NOMO-1 treated with DMSO at 0.1 percent for 48 hours (cell line): ENCODE results near the gene IFI16.

ENCODE experiments used
- DNase-seq: peaks from one replicate; lab custom pipeline; 2025; ENCODE audit not compliant: unreplicated experiment; lab: John Stamatoyannopoulos, UW

Gene IFI16

DNA sequence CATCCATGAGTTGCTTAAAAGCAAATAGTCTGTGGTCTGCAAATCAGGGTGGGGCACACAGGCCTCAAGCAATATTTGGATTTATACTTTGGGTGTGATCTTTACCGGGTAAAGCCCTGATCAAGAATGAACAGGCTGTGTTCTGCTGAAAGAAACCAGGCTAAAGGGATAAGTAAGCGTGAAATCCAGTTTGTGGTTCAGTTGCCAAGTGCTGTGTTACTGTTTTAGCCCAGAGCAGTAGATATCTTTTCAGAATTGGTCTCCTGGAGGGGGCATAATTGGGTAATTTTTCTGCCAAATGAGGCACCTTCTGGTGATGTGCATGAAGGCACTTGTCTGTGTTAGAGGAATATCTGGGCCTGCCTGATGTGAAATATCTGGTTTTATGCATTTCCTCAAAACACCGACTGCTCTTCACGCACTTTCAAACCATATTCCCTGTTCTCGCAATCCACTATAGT is 45.5 kb downstream of the IFI16 start:
- DNase-seq, result peak; percentile 88

DNA sequence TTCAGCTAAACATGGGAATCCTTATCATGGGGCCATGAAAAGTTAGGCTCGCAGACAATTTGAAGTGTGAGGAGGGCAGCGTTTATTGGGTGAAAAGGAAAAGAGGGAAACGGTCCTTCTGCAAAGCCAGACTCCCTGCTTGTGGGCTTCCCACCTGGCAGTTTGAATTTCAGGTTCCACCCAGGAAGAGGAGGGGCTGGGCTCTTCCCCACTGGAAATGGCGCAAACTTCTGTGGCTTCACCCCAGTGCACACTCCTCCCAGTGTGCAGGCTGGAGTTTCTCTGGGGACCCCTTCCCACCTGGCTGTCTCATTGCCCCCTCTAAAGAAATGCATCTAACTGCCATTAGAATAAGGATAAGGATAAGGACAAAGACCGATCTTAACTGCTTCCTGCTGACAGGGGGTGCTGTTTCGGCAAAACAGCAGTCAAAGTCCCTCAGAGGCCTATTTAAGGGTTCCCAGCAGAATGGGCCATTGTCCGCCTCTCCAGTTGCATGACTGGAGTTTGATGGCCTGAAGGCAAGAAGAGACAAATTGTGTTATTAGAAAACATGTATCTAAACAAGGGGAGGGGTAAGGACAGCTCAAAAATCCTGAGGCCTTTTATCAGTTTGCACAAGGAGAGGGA is 46.5 kb downstream of the IFI16 start:
- DNase-seq, result no peak

DNA sequence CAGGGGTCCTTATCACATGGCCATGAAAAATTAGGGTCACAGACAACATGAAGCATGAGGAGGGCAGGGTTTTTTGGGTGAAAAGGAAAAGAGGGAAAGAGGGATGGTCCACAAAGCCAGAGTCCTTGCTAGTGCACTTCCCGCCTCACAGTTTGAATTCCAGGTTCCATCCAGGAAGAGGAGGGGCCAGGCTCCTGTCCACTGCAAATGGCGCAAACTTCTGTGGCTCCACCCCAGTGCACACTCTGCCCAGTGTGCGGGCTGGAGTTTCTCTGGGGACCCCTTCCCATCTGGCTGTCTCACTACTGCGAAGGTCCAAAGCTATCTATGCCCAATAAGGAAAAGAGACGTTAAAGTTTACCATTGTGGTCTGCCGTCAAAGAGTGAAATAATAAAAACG is 49.0 kb downstream of the IFI16 start:
- DNase-seq, result no peak

DNA sequence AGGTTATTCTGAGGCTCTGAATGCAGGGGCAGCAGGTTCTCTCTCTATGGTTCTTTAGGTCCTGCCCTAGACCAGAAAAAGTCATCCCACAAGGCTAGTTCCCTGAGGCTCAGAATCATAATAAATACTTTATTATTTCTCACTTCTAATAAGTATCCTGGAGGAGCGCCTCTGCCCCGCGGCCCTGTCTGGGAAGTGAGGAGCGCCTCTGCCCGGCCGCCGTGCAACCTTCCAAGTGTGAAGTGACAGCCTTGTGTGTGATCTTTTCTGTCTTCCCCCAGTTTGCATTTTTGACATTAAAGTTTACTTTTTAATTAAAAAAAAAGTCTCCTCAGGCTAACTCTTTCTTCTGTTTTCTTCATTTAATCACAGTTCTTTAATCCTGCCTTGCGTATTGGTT is 55.4 kb downstream of the IFI16 start:
- DNase-seq, result no peak

DNA sequence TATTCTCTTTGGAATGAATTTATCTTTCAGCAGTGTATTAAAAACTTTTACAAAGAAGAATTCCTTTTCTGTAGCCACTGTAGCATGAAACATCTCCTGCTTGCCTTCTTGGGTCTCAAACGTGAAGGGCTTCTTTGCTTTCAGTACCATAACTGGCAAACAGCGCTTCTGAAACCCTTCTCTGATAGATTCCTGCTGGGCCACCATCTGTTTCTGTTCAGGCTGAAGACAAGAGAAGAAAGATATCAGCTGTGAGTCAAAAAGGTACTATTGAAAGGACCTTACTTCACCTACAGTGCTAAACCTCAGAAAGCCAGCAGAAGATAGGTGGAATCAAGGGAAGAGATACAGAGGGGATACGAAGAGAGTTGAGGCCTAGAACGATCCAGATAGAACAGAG is 56.4 kb downstream of the IFI16 start:
- DNase-seq, result no peak

DNA sequence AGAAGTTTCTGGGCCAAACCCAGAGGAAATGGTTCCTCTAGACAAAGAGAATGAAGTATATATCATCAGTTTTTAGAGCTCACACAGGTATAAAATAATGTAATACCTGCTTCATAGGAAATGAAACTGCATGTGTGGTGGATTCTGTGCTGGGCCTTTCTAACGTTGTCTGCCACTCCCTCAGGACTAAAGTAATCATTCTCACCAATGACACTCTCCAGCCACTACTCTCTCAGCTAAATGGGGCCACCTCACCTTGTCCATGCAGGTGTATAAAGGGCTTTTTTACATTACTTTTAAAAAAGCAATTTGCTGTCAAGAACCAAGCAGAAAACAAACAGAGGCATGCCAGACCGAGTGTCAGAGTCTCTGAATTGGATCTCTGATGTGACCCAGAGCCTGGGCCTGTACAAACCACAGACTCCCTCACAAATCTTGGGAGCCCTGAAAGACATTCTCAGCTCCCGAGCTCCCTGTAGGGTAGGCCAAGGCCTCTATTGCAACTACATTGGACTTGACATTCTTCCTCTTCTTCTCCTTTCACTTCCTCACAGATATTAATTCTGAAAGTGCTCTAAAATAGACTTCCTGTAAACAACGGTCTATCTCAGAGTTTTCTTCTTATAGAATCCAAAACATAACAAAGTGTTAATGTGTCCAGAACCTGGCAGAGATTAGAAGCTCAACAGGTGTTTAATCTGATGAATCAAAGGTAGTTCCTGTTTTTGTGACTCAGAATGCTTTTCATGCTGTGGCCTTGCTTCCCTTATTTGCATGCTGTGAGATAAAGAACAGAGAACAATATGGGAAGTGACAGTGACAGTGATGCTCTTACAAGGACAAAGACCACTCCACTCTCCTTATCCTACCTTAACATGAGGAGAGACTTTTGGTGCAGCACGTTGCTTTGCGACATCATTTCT is 58.3 kb downstream of the IFI16 start:
- peak; percentile 99 for DNase-seq

DNA sequence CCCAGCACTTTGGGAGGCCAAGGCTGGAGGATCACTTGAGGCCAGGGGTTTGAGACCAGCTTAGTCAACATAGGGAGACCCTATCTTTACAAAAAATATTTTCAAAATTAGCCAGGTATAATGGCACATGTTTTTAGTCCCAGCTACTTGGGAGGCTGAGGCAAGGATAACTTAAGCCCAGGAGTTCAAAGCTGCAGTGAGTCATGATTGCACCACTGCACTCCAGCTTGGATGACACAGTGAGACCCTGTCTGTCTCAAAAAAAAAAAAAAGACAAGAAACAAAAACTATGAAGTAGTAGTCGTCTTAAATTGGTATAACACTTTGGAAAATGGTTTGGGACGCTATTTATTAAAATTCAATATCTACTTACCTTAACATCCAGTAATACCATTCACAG is 59.2 kb downstream of the IFI16 start:
- peak; percentile 41 for DNase-seq

DNA sequence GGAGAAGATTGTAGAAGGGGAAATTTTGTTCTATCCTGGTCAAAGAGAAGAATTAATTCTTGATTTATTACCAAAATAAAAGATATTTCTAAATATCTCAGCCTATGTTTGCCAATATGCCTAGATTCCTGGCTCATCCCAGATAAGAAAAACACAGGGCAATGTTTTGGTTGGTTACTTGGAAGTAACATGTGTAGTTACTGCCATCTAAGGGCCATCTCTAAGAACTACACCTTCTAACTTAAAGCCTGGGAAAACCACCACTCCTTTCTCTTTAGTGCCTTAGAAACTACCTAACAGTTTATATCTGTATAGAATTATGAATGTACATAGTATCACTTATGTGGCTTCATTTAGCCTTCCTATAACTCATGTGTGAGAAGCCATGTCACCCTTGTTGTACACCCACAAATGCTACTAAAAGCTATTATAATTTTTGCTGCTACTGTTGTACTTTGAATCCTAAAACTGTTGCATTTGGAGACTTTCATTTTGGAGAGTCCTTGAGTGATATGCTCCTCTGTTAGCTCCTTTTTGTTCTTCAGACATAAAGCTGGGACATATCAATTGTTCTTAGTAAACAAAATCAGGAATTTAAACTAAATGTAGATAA is 62.4 kb downstream of the IFI16 start:
- peak; percentile 49 for DNase-seq

DNA sequence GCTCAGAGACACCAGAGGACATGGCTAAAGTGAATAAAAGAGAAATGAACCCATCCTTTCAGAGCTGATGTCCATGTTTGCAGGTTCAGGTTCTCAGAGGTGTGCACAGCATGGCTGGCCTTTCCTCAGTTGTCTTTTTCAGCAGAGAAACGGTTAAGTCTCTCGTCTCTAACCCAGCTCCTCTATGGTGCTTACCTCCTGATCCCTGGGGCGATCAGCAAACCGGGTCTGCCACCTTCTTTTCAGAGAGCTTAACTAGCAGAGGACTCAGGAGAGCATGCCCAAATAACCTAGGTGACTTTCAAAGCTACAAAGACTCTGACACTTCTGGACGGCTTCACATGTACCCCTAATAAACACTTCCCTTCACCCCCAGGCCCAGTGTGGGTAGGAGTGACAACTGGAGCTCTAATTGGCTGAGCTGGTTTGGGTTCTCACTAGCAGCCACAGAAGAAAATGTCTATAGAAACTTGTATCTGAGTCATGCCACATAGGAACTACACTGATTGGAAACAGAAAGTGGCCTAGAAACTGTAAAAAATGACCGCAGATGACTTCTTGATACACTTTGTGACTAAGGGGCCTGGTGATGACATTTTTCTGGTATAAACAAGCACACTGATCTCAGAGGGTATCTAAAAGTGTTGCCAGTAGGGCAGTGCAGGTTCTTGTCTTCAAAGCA is 66.9 kb downstream of the IFI16 start, which contains the start of gene AIM2:
Gene AIM2, minus strand, starts transcription at position 329 of the 682 bp plus-strand sequence. CDS start 3,267 bp downstream, outside the sequence.
- peak; percentile 97 for DNase-seq

DNA sequence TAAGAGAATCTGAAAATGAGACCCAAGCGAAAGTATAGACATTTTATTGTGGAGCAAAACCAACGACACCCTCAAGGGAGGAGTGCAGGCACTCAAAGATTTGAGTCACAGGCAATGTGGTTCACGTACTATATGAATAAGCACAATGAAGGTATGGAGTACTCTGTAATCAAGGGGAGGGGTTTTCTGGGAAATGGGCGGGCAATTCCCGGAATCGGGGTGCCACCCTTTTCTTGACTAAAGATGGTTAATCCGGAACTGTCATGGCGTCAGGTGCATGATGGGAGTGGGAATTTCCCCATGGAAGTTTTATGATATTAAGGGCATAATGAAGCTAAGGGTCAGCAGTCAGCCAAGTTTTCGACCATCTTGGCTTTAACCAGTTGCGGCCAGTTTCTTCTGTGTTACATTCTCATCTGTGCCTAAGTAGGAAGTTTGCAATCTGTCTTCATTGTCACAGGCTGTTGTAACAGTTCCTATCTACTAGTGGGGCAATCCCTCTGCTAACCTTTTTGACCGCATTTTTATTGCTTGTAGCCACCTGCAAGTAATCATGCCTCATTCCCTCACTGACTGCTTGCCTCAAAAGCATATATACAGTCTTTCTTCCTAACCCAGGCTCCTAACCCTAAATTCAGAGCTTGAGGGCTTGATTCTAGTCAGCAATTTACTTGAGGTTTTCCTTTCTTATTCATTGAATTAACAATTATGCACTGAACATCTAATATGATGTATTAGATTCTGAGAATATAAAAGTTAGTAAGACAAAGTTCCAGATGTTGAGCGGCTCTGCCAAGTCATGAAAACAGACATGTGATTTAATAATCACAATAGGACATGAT is 67.6 kb downstream of the IFI16 start:
- DNase-seq, result peak; percentile 93

DNA sequence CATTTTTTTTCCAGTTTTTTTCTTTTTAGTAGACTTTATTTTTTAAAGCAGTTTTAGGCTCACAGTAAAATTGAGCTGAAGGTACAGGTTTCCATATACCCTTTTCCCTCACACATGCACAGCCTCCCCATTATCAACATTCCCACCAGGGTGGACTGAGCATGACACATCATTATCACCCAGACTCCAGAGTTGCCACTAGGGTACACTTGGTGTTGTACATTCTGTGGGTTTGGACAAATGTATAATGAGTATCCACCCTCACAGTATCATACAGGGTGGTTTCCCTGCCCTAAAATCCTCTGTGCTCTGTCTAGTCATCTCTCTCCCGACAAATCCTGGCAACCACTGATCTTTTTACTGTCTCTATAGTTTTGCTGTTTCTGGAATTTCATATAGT is 69.8 kb downstream of the IFI16 start:
- no peak for DNase-seq

DNA sequence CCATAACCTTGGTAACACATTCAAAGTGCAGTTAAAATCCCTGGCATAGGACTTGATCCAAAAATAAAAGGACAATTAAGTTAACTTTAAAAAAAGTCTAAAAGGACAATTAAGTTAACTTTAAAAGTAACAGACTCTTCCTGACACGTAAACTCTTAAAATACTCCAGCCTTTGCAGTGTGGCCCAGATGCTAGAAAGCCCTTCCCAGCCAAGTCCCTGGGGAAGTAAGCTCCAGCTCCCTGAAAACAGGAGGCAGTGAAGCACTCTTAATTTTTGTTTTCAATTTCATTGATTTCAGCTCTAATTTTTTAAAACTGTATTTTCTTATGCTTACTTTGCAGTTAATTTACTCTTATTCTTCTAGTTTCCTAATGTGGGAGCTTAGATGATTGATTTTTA is 71.9 kb downstream of the IFI16 start:
- DNase-seq, result no peak

DNA sequence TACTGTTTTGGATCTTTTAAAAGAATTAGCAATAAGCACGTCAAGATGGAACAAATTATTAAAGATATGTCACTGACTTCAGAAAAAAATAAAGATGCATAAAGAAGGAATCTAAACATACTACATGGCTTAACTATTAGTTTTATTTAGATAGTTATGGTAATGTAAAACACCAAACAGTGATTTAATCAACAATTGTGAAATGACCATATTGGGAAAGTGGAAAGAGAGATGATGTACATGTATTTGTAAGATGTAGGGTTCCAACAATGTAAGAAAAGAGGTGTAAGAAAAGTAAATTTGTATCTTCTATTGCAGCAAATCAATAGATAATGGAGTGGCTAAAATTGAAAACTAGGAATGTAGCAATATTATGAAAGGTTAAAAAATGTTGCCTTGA is 73.3 kb downstream of the IFI16 start:
- no peak for DNase-seq

DNA sequence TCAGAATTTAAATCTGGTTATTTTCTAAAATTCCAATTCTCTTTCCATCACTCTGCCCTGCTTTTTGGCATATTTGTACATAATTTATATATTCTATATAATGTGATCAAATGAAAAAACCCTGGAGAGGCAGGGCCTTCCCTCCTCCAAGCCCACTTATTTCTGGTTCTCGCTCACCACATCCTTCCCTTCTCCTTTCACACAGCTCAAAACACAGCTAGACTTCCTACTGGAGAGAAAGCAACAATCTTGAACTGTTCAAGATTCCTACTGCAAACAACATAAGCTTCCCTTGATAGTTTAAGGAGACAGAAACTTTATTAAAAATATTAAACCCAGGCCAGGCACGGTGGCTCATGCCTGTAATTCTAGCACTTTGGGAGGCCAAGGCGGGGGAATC is 74.4 kb downstream of the IFI16 start:
- no peak for DNase-seq

DNA sequence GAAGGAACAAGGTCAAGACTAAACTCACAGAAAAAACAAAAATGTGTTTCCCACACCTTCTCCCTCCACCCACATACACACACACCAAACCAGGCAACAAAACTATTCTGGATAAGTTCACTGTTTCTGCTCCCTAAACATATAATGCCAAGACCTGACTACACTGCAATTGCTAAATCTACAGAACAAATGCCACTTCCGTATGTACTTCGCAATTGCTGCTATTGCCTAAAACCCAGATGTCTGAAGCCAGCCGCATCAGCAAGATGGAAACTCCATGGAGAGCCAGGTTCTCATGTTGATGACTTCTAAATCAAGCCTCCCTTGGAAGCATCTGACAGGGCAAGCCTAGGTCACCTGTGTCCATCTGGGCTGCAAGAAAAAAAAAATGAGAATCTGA is 75.2 kb downstream of the IFI16 start:
- peak; percentile 91 for DNase-seq

DNA sequence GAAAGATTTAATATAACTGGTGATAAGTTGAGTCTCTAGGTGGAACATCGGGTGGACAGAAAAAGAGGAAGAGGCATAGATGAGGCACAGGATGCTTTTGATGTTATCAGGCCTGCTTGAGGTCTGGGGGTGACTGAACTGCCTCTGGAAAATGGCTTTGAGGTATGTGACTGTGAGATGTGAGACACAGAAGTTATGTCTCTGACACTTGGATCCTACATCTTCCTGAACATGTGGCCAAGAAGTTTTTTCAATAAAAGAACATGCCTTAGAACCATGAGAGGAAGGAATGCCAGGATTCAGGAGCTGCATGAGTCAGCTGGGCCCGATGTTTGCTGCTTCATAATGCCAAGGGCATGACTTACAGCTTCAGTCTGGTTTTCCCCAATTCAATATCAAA is 78.3 kb downstream of the IFI16 start:
- peak; percentile 72 for DNase-seq

DNA sequence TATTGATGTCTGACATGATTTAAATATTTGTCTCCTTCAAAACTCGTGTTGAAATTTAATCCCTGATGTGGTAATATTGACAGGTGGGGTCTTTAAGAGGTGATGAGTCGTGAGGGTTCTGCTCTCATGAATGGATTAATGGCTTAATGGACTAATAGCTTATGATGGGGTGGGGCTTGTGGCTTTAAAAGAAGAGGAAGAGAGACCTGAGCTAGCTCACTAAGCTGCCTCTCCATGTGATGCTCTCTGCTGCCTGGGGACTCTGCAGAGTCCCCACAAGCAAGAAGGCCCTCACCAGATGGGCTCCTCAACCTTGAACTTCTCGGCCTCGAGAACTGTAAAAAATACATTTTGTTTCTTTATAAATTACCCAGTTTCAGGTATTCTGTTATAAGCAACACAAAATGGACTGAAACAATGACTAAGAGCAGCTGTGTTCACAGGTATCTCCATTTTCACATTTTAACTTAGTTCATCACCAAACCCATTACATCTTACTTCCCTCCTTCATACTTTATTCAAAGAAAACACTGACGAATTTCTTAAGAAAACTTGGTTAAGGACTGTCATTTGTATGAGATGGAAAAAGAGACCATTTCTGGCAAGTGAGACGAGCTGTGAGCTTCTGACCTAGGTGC is 79.0 kb downstream of the IFI16 start:
- DNase-seq, result peak; percentile 43

DNA sequence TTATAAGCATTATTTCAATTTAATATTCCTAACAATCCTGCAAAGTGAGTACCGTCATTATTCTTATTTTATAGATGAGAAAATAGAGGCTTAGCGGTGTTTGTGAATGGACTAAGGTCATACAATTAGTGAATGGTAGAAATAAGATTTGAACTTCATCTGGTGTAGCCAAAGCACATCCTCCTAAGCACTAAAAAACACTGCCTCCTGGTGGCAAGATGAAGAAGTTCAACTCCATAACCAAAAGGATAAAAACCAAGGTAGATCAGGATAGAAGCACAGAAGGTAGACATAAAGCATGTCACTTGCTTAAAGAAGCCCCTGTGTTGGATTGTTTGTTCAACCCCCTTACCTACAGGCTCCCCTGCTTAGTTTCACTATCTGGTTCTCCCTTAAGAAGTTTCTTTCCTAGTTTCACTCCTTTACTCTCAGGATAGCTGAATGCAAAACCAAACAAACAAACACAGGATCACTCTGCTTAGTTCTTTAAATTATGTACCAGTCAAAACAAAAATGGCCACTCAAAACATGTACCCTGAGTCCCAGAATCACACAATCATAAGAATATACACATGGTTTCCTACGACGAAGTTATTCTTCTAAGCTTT is 79.6 kb downstream of the IFI16 start:
- DNase-seq, result peak; percentile 34
